Heart left ventricle (tissue), 13 donors: Measurements from ENCODE around the gene INPP1.

ENCODE experiments used
- CTCF ChIP-seq, 12 donors: fragments of 200-600 bp; sonication (generic) in 4 of 12; IDR thresholded peaks; one replicate each; pipeline versions ENCODE4 v1.5.0 to v1.8.0; 2018 to 2022; ENCODE audit warnings: antibody characterized with exemption in 12 of 12, mild to moderate bottlenecking in 5 of 12
- POLR2A ChIP-seq, 2 donors: fragments of 450-650 bp; IDR thresholded peaks; one replicate each; pipeline ENCODE4 v1.6.1; 2017; ENCODE audit warnings: antibody characterized with exemption in 2 of 2, mild to moderate bottlenecking in 2 of 2, moderate library complexity in 2 of 2
- donor health status: ischemic (EF 13 %, LVEDD 7.1; RV severe dilation, severe dysfunction).
- donor health status: DM: no; HTN: yes; CAD: no.
- donor health status: DM: no; HTN: no; CAD: no.
- donor health status: ischemic (EF 25% LVEDD 6.9; RV normal size, moderate dysfunction).
- donor health status: ischemic (EF 25% LVEDD 5.7; RV mildly dilated, moderate dysfunction).
- donor health status: ischemic (EF 35%, LVEDD 5.7; RV mildly dilated, moderate dysfunction).
- donor health status: nonischemic (EF 11% LVEDD 7.7; RV severe dilation, severe dysfunction).
- donor health status: DM: yes; HTN: yes; CAD: no.
- donor health status: PGD.
- donor health status: ischemic (EF 29% LVEDD 5.4; RV normal size, mild dysfunction).
- donor health status: nonischemic (EF 23%, LVEDD 6.1; RV moderate dilation, normal function).

GRCh38 chr2:190420801-190421200 lies 77.4 kb downstream of the INPP1 start:
- TF ChIP-seq CTCF (IDR thresholded peaks at IDR 0.05) (no peak), POLR2A (IDR thresholded peaks at IDR 0.05) (no peak)
